SKM-1 treated with dmso at 0.1 percent for 144 hours (cell line): ENCODE measurements around the gene SLC22A13.
"Not testable (repeated sequence)": the region's sequence is repeated elsewhere in the genome, so short reads cannot be mapped to it uniquely, and the experiment has no call there.

ENCODE experiments used
- DNase-seq: peaks from one replicate; lab custom pipeline; 2025; ENCODE audit not compliant: unreplicated experiment; lab: John Stamatoyannopoulos, UW

Gene SLC22A13, protein sequence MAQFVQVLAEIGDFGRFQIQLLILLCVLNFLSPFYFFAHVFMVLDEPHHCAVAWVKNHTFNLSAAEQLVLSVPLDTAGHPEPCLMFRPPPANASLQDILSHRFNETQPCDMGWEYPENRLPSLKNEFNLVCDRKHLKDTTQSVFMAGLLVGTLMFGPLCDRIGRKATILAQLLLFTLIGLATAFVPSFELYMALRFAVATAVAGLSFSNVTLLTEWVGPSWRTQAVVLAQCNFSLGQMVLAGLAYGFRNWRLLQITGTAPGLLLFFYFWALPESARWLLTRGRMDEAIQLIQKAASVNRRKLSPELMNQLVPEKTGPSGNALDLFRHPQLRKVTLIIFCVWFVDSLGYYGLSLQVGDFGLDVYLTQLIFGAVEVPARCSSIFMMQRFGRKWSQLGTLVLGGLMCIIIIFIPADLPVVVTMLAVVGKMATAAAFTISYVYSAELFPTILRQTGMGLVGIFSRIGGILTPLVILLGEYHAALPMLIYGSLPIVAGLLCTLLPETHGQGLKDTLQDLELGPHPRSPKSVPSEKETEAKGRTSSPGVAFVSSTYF

DNA sequence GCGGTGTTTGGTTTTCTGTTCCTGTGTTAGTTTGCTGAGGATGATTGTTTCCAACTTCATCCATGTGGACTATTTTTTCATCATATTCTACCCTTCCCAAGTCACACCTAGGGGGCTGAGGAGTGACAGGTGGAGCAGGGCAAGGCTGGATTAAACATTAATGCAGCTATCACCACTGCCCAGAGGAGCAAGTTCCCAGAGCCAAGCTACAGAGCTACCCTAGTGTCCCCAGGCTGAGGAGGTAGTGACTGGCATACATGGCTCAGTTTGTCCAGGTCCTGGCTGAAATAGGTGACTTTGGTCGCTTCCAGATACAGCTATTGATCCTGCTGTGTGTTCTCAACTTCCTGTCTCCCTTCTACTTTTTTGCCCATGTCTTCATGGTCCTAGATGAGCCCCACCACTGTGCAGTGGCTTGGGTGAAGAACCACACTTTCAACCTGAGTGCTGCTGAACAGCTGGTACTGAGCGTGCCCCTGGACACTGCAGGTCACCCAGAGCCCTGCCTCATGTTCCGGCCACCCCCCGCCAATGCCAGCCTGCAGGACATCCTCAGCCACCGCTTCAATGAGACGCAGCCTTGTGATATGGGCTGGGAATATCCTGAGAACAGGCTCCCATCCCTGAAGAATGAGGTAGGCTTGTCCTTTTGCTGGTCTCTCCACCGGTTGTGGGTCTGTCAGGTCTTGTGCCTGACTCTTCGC, at the start of gene SLC22A13:
Gene SLC22A13, plus strand, starts transcription at position 209 of the 704 bp plus-strand sequence. Its CDS starts 49 bp downstream, at position 258.
- DNase-seq = no peak

DNA sequence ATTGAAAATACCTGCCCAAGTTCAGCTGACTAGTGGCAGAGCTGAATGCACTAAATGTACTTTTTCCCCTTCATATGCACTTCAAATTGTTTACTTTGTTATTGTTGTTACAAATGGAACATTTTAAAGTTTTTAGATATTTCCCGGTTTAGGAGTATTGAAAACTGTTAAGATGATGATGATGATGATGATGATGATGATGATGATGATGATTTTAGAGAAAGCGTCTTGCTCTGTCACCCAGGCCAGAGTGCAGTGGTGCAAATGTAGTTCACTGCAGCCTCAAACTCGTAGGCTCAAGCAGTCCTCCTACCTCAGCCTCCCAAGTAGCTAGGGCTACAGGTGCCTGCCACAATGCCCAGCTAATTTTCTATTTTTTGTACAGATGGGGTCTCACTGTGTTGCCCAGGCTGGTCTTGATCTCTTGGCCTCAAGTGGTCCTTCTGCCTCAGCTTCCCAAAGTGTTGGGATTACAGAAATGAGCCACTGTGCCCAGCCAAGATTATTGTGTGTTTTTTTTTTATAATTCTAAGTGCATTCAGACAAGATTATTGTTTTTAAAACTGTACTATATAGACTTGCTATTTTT, 45.9 kb upstream of the SLC22A13 start:
- no peak for DNase-seq

DNA sequence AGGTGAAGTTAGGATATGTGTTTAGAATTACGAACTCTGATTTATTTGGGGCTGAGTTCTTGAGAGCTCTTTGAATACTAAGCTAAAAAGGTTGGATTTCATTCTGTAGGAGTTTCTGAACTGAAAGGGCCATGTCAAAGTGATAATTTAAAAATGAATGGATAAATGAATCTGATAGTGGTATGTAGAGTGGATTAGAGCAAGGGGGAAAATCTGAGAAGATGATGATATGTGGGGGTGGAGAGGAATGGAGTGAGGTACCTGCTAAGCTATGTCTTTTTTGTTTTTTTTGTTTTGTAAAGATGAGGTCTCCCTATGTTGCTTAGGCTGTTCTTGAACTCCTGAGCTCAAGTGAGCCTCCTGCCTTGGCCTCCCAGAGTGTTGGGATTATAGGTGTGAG, 44.6 kb upstream of the SLC22A13 start:
- no peak for DNase-seq

DNA sequence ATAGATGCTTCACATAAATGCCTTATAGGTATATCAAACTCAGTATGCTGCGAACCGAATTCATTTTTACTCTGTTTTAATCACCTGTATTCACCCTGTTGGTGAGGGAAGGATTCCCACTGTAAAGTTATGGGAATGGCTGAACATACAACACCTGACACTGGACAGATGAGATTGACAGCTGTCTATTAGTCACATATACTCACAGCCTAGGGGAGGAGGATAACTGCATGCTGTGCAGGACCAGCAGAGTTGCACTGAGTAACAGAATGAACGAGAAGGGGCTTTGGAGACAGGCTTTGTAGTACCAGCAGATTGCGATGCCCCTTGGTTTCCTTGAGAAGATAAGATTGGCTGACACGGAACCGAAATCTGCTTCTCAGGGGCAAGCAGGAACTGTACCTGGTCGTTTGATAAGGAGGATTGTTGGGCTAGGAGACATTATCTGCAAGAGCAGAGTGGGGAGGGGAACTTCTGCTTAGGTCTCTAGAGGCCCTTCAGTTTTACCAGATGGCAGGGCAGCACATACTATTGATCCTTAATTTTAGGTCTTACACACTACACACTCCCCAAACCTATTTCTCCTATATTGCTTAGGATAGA, 43.5 kb upstream of the SLC22A13 start:
- DNase-seq = no peak

DNA sequence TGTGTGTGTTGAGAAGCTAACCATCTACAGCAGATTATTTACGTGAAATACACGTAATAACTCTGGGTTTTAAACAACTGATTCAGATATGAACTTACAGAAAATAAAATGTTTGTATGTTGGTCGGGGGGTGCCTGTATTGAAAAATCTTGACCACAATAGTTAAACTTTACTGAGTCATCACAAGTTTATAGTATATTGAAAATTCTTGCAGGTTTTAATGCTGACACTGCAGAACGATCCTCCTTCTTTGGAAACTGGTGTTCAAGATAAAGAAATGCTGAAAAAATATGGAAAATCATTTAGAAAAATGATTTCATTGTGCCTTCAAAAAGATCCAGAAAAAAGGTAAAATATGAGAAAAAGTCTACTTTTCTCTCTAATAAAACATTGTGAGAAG, 41.3 kb upstream of the SLC22A13 start:
- DNase-seq = no peak

DNA sequence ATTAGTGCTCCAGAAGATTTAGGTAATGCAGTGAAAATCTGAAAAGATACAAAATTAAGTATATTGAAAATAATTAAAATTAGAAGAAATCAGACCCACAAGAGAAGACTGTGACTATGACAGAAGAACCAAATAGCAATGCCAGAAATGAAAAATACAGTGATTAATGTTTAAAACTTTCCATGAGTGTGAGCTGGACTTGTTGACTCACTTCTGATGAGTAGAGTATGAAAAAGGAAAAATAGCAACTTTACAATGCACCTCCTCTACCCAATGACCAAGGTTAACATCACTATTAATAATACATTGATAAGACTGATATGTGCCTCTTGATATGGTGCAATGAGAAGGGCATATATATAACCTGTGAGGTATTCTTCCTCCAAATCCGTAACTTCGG, 39.3 kb upstream of the SLC22A13 start:
- DNase-seq = no peak

DNA sequence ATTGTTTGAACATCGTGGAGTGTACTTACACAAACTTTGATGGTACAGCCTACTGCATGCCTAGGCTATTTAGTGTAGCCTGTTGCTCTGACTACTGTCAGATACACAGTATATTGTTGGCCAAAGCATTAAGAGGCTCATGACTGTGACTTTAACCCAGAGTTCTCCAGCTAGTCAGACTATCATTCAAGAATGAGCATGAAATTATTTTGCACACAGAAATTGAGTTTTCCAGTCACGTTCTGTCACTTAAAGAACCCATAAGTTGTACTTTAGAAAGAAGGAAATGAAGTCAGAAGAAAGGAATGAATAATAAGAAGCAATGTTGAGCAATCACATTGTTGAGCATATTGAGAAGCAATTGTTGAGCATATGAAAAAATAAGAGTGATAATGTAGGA, 37.6 kb upstream of the SLC22A13 start:
- DNase-seq = no peak

DNA sequence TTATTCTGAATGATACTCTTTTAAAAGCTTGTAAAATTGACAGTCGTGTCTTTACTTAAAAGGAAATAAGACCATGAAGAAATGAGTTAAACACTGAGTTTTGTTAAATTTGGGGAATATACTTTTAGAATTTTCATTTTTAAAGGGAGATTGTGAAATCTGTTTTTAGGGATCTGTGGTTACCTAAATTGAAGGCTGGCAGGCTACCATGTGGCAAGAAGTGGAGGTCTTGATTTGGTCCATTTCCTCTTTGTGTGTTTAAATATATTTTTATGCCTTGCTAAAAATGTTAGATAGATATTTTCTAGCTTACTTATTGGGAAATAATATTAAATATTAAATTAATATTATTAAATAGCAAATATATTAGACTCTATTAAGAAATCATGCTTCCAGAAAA, 36.6 kb upstream of the SLC22A13 start:
- no peak for DNase-seq

DNA sequence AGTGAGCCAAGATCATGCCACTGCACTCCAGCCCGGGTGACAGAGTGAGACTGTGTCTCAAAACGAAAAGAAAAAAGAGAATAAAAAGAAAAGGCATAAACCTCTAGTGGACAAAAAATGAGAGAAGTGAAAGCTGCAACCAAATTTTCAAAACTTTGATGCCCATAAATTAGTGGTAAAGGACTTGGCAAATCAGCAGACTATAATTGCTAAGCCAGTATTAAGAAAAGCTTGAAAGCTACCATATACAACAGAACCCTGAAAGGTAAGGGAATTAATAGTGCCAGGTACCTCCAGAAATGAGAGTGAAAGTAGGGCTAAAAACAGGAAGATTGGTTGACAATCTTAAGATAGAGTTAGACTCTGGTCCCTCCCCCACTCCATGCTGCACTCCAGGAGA, 32.9 kb upstream of the SLC22A13 start:
- DNase-seq = no peak

DNA sequence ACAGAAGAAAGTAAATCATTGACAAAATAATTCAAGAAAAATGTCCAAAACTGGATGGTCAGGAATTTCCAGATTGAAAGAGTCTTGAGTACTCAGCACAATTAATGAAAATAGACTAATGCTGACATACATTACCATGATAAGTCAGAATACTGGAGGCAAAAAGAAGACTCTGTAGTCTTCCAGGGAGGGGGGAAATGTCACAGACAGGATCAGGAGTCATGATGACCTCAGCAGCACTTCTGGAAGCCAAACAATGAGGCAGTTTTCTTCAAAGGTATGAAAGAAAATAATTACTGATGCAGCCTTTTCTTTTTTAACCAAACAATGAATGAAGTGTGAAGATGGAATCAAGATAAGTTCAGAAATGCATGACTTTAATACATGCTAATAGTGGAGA, 30.1 kb upstream of the SLC22A13 start:
- no peak for DNase-seq

DNA sequence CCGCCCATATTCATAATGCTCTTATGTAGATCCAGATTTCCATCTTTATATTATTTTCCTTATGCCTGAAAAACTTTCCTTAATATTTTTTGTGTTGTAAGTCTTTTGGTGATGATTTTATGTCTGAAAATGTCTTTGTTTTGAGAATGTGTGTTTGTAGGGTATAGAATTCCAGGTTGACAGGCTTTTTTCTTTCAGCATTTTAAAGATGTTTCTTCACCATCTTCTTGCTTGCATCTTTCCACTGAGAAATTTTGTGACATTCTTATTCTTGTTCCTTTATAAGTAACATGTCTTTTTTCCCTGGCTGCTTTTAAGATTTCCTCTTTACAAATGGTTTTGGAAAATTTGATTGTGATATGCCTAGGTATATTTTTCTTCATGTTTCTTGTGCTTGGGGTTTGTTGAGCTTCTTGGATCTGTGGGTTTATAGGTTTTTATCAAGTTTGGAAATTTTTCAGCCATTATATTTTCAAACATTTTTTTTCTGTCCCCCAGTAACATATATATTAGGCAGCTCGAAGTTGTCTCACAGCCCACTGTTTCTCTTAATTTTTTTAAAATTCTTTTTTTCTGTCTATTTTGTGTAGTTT, 27.1 kb upstream of the SLC22A13 start:
- DNase-seq = no peak

DNA sequence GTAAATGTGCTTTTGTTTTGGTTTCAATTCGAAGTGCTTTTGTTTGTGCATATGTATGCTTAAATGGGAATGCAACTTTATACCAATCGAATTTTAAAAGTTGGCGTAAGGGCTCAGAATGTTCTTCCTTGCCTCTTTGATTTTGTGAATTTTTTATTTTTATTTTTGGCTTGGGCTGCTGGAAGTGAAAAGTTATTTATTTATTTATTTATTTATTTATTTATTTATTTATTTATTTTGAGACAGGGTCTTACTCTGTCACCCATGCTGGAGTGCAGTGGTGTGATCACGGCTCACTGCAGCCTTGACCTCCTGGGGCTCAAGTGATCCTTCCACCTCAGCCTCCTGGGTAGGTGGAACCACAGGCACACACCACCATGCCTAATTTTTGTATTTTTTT, 22.8 kb upstream of the SLC22A13 start:
- not testable (repeated sequence) for DNase-seq

DNA sequence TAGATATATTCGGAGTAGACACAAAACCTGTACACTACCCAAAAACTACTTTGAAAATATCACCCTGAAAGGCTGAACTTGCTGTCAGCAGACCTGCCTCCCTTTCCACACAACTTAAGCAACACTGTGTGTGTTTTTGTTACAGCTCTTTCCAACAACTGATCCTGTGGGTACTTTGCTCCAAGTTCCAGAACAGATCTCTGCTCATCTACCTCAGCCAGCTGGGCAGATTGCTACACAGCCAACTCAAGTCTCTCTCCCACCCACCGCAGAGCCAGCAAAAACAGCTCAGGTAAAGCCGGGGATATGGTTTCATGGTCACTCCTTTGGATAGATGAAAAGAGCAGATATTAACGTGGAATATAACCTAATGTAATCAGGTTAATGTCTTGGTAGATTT, 19.7 kb upstream of the SLC22A13 start:
- DNase-seq = no peak

DNA sequence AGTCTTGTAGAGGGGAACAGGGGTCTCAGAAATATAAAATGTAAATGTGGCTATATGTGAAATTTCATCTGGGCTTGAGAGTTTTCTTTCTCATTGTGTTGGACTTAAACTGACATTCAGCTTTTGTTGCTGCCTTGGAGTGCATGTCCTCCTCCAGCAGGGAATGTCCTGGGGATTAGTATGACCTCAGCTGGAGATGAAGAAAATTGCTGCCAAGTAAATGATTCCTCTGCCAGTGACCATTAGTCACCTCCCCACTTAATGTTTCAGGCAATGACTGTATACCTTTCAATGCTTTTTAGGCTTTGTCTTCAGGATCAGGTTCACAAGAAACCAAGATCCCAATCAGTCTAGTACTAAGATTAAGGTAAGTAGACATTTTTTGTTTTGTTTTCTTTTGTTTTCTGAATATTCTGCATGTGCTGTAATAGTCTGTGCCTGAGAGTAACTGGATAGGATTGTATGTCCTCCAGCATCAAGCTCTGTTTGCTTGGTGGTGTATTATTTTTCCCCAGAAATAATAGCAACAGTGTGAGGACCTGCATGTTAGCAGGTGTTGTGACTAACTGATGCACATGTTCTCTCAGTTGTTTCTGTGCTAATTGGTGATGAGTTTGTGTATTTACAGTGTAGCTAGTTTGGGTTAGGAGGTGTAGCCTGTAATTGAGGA, 18.1 kb upstream of the SLC22A13 start:
- DNase-seq = no peak

DNA sequence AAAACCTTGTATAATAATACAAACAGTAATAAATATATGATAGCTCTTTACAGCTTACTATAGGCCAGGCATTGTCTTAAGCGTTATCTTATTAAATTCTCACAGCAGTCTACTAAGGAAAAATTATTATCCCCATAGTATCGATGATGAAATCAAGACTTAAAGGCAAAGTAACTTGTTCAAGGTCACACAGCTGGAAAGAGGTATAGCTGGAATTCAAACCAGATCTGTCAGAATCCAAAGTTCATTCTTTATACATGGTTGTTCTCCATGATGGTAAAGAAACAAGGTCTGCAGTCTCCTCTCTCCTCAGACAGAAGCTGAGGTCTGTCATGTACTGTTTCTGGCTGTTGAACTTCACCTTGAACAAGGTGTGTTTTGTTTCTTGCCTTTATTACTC, 15.4 kb upstream of the SLC22A13 start:
- no peak for DNase-seq

DNA sequence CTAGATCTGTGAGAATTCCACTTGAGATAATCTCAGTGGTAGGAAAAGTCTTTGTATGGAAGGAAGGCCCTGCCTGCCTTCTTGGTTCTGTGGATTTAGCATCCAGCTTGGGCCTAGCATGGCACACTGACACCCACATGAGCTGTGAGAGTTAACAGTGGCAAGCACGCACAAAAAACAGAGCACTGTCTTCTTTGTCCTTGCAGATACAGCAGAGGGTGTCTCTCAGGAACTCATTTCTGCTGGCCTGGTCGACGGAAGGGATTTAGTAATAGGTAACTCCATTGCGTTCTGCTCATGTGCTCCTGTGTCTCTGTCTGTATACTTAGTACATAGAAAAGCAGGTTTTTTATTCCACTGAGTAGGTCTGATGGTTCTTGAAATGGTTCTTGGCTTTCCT, 14.4 kb upstream of the SLC22A13 start:
- no peak for DNase-seq

DNA sequence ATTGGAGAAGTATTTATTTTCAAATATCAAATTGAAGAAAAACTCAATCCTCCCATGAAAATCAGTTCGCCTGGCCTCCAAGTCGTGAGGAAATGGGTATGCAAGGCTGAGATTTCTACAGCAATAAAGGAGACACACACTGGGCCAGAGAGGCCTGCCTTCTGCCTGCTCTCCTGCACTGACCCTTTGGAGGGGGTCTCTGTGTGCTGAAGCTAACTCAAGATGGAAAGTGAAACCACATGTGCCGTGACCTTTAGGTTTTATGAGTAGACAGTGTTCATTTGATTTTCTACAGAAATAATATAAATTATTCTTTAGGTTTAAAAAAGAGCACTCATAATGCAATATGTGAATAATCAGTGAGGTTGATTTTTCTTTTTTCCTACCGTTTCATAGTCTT, 11.9 kb upstream of the SLC22A13 start:
- no peak for DNase-seq

DNA sequence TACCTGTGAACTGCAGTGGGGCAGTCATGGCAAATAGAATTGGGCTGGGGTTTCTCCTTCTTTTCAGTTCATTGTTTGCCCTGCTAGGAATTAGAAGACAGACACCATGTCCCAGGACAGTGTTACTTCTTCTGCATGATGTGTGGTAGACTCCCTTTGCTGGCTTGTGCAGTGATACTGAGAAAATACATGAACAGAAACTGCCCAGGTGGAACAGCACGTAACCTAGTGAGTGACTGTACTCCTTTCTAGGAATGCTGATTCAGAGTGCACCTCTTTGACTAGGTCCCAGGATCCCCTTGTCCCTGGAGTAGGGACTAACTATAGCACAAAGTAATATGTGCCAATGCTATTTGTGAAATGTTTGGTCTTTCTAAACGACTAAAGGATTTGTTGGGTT, 10.7 kb upstream of the SLC22A13 start:
- no peak for DNase-seq

DNA sequence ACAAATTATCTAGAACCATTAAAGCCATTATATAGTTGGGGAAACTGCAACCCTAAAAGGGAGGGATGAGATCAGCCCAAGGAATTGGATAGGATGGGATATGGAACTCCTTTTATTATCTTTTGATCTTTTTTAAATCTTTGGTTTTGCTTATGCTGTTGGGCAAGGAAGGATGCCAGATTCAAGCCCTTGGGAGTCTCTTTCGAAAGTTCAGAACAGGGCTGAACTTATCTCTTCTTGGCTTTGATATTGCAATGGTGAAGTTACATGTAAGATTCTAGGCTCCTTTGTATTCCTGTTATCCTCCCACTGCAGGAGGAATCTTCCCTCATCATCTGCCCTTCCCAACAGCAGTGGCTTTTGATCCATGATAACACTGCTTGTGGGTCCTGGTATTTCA, 10.0 kb upstream of the SLC22A13 start:
- DNase-seq = no peak

DNA sequence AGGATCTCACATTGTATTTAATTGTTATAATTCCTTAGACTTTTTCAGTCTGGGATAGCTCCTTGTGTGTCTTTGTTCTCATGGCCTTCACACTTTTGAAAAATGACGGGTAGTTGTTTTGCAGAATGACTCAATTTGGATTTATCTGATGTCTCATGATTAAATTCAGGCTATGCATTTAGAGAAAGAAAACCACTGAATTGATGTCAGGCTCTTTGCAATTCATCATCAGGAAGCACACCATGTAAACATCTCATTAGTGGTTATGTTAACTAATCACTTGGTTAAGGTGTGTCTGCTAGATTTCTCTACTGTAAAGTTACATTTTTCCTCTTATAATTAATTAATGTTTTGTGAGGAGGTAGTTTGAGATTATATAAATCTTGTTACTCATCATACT, 8.0 kb upstream of the SLC22A13 start:
- no peak for DNase-seq

DNA sequence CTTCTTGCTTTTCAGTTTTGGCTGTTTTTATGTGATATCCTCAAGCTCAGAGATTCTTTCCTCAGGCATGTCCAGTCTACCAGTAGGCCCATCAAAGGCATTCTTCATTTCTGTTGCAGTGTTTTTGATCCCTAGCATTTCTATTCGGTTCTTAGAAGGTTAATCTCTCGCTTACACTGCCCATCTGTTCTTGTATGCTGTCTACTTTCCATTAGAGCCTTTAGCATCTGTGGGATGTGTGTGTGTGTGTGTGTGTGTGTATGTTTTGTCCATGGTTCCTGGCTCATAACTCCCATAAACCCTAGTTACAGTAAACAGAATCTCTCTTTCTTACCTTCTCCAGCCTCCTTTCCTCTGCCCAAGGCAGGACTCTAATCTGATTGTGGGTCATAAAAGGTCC, 5.1 kb upstream of the SLC22A13 start:
- no peak for DNase-seq
